Activated naive CD4-positive, alpha-beta T cell treated with anti-CD3 and anti-CD28 coated beads, Interleukin-2, amount 10 ng/mL, durations not matched to agents 7 days and 5 days (primary cell): ENCODE measurements around the gene TRABD.
"Not testable (repeated sequence)": the region's sequence is repeated elsewhere in the genome, so short reads cannot be mapped to it uniquely, and the experiment has no call there.

Experiments used
- CTCF ChIA-PET: fragments of 350-600 bp; sonication (Branson Sonifier 250); formaldehyde crosslinking; loops from one replicate; lab custom pipeline; 2021; ENCODE audit warnings: antibody characterized with exemption; lab: Charles Lee
- DNase-seq: peaks from one replicate; pipeline ENCODE4 v3.0.0-alpha.2; 2020
- H3K27ac Mint-ChIP-seq: one replicate; pipeline ENCODE4 v1.8.0; 2021; ENCODE audit warnings: mild to moderate bottlenecking, moderate library complexity, mixed read lengths
- H3K27me3 Mint-ChIP-seq: one replicate; pipeline ENCODE4 v1.8.0; 2021; ENCODE audit warnings: mild to moderate bottlenecking, mixed read lengths
- H3K36me3 Mint-ChIP-seq: one replicate; pipeline ENCODE4 v1.8.0; 2021; ENCODE audit warnings: mixed read lengths
- H3K4me1 Mint-ChIP-seq: one replicate; pipeline ENCODE4 v1.8.0; 2021; ENCODE audit warnings: mixed read lengths
- H3K4me3 Mint-ChIP-seq: one replicate; pipeline ENCODE4 v1.8.0; 2021; ENCODE audit warnings: mild to moderate bottlenecking, moderate library complexity, mixed read lengths
- H3K9me3 Mint-ChIP-seq: one replicate; pipeline ENCODE4 v1.8.0; 2021; ENCODE audit warnings: mixed read lengths

TRABD gene

GRCh38 chr22:50185375-50186087, at the start of gene TRABD:
TSS of gene TRABD (plus strand) at chr22:50185913. CDS start at chr22:50193061, 7,148 bp downstream.
- H3K4me3 Mint-ChIP-seq: peak within 1 kb of the TSS; percentile 90
- peak within 1 kb of the TSS; percentile 90 for H3K27ac Mint-ChIP-seq
- CTCF ChIA-PET: no interaction called here
- H3K36me3 Mint-ChIP-seq: peaks cover 9% of the 10 kb centered on the region
- H3K9me3 Mint-ChIP-seq: no peaks in the 10 kb centered on the region
- H3K27me3 Mint-ChIP-seq: peaks cover 20% of the 10 kb centered on the region
- DNase-seq: peak; percentile 91
- peaks cover 36% of the 10 kb centered on the region for H3K4me1 Mint-ChIP-seq

GRCh38 chr22:50136581-50137015, 49.1 kb upstream of the TRABD start:
- Mint-ChIP-seq H3K4me1 (peaks cover 3% of the 10 kb centered on the region), H3K27me3 (peaks cover 40% of the 10 kb centered on the region), H3K4me3 (no peak overlapping the region), H3K9me3 (no peaks in the 10 kb centered on the region), H3K36me3 (no peaks in the 10 kb centered on the region), H3K27ac (no peak overlapping the region)
- CTCF ChIA-PET: interaction anchor here (0.6 kb wide), 1 partner anchor 555 kb away, joined by 3 read pairs; no protein-coding TSS in a partner anchor
- no peak for DNase-seq

GRCh38 chr22:50137277-50137676, 48.4 kb upstream of the TRABD start:
- H3K27me3 Mint-ChIP-seq: peaks cover 41% of the 10 kb centered on the region
- not testable (repeated sequence) for H3K27ac Mint-ChIP-seq

GRCh38 chr22:50138041-50138440, 47.7 kb upstream of the TRABD start:
- Mint-ChIP-seq H3K4me1 (peaks cover 3% of the 10 kb centered on the region), H3K27me3 (peaks cover 46% of the 10 kb centered on the region), H3K36me3 (no peaks in the 10 kb centered on the region), H3K9me3 (no peaks in the 10 kb centered on the region), H3K27ac (no peak overlapping the region), H3K4me3 (no peak overlapping the region)
- no peak for DNase-seq
- CTCF ChIA-PET: no interaction called here

More at GRCh38 chr22:50137277-50137676, 48.4 kb upstream of the TRABD start:
- H3K4me1 Mint-ChIP-seq, CTCF ChIA-PET, H3K36me3 Mint-ChIP-seq, DNase-seq, H3K9me3 Mint-ChIP-seq, H3K4me3 Mint-ChIP-seq: not testable (repeated sequence)

- Mint-ChIP-seq H3K4me1 (peaks cover 3% of the 10 kb centered on the region), H3K4me3 (no peak overlapping the region)
- CTCF ChIA-PET: no interaction called here
These were observed 46.7 kb upstream of the TRABD start for GRCh38 chr22:50138988-50139387.

GRCh38 chr22:50139843-50140415, 45.8 kb upstream of the TRABD start:
- no peaks in the 10 kb centered on the region for H3K36me3 Mint-ChIP-seq
- CTCF ChIA-PET: no interaction called here
- no peak for DNase-seq
- H3K4me3 Mint-ChIP-seq: no peak overlapping the region
- peaks cover 3% of the 10 kb centered on the region for H3K4me1 Mint-ChIP-seq
- no peak overlapping the region for H3K27ac Mint-ChIP-seq
- no peaks in the 10 kb centered on the region for H3K9me3 Mint-ChIP-seq
- H3K27me3 Mint-ChIP-seq: peaks cover 42% of the 10 kb centered on the region

More at GRCh38 chr22:50138988-50139387, 46.7 kb upstream of the TRABD start:
- Mint-ChIP-seq H3K9me3 (no peaks in the 10 kb centered on the region), H3K36me3 (no peaks in the 10 kb centered on the region), H3K27ac (no peak overlapping the region), H3K27me3 (peaks cover 42% of the 10 kb centered on the region)
- DNase-seq: no peak

GRCh38 chr22:50140615-50141014, 45.1 kb upstream of the TRABD start:
- DNase-seq: no peak
- Mint-ChIP-seq H3K36me3 (no peaks in the 10 kb centered on the region), H3K27ac (no peak overlapping the region), H3K9me3 (no peaks in the 10 kb centered on the region), H3K27me3 (peaks cover 43% of the 10 kb centered on the region), H3K4me3 (no peak overlapping the region), H3K4me1 (peaks cover 3% of the 10 kb centered on the region)
- CTCF ChIA-PET: no interaction called here

- CTCF ChIA-PET: interaction anchor here (0.6 kb wide), 1 partner anchor 165 kb away, joined by 3 read pairs; no protein-coding TSS in a partner anchor
- H3K27ac Mint-ChIP-seq: no peak overlapping the region
- H3K4me3 Mint-ChIP-seq: no peak overlapping the region
These were observed 44.3 kb upstream of the TRABD start for GRCh38 chr22:50141462-50141861.

GRCh38 chr22:50141891-50142363, 43.8 kb upstream of the TRABD start:
- H3K9me3 Mint-ChIP-seq: no peaks in the 10 kb centered on the region
- H3K27ac Mint-ChIP-seq: no peak overlapping the region
- H3K36me3 Mint-ChIP-seq: no peaks in the 10 kb centered on the region
- no peak overlapping the region for H3K4me3 Mint-ChIP-seq
- H3K4me1 Mint-ChIP-seq: peaks cover 3% of the 10 kb centered on the region
- DNase-seq: no peak
- H3K27me3 Mint-ChIP-seq: peaks cover 36% of the 10 kb centered on the region
- CTCF ChIA-PET: interaction anchor here (0.6 to 1.1 kb wide), 2 partner anchors 14 to 165 kb away, joined by 3 read pairs; no protein-coding TSS in a partner anchor

More at GRCh38 chr22:50141462-50141861, 44.3 kb upstream of the TRABD start:
- DNase-seq: no peak
- H3K36me3 Mint-ChIP-seq: no peaks in the 10 kb centered on the region
- H3K4me1 Mint-ChIP-seq: peaks cover 3% of the 10 kb centered on the region
- no peaks in the 10 kb centered on the region for H3K9me3 Mint-ChIP-seq
- peaks cover 39% of the 10 kb centered on the region for H3K27me3 Mint-ChIP-seq

GRCh38 chr22:50143096-50143495, 42.6 kb upstream of the TRABD start:
- no peak overlapping the region for H3K4me3 Mint-ChIP-seq
- no peak for DNase-seq
- peaks cover 31% of the 10 kb centered on the region for H3K27me3 Mint-ChIP-seq
- no peaks in the 10 kb centered on the region for H3K9me3 Mint-ChIP-seq
- CTCF ChIA-PET: interaction anchor here (0.6 to 1.6 kb wide), 2 partner anchors 9 to 212 kb away, joined by 3 to 4 read pairs; no protein-coding TSS in a partner anchor
- no peaks in the 10 kb centered on the region for H3K36me3 Mint-ChIP-seq
- H3K27ac Mint-ChIP-seq: no peak overlapping the region
- peaks cover 3% of the 10 kb centered on the region for H3K4me1 Mint-ChIP-seq

GRCh38 chr22:50144005-50144614, 41.6 kb upstream of the TRABD start:
- H3K27me3 Mint-ChIP-seq: peaks cover 27% of the 10 kb centered on the region
- DNase-seq: no peak
- H3K36me3 Mint-ChIP-seq: no peaks in the 10 kb centered on the region
- H3K4me3 Mint-ChIP-seq: no peak overlapping the region
- H3K27ac Mint-ChIP-seq: no peak overlapping the region
- peaks cover 3% of the 10 kb centered on the region for H3K4me1 Mint-ChIP-seq
- CTCF ChIA-PET: interaction anchor here (1.6 kb wide), 2 partner anchors 8 to 64 kb away, joined by 4 to 6 read pairs; no protein-coding TSS in a partner anchor
- H3K9me3 Mint-ChIP-seq: no peaks in the 10 kb centered on the region

- Mint-ChIP-seq H3K9me3 (no peaks in the 10 kb centered on the region), H3K27ac (no peak overlapping the region), H3K27me3 (peaks cover 36% of the 10 kb centered on the region), H3K4me3 (no peak overlapping the region), H3K4me1 (no peaks in the 10 kb centered on the region), H3K36me3 (no peaks in the 10 kb centered on the region)
- no peak for DNase-seq
- CTCF ChIA-PET: interaction anchor here (1.6 kb wide), 1 partner anchor 62 kb away, joined by 6 read pairs; no protein-coding TSS in a partner anchor
These were observed 39.8 kb upstream of the TRABD start for GRCh38 chr22:50145721-50146438.

- Mint-ChIP-seq H3K27ac (no peak overlapping the region), H3K4me1 (no peaks in the 10 kb centered on the region), H3K4me3 (no peak overlapping the region), H3K27me3 (peaks cover 40% of the 10 kb centered on the region), H3K9me3 (no peaks in the 10 kb centered on the region), H3K36me3 (no peaks in the 10 kb centered on the region)
- CTCF ChIA-PET: no interaction called here
- peak; percentile 43 for DNase-seq
These were observed 39.1 kb upstream of the TRABD start for GRCh38 chr22:50146439-50147238.
